Fibroblast of villous mesenchyme (primary cell): ENCODE data around the gene UBTF. TPM values are rescaled to one million over a fixed set of nuclear protein-coding genes. Genes with fewer than 3 reads are reported as not detected.
A peak's percentile ranks its signal among the peaks of the same experiment; 100 is the strongest.

ENCODE experiments used
- DNase-seq: peaks from one replicate; pipeline ENCODE4 v3.0.0-alpha.2; 2010; ENCODE audit warnings: low read depth
- H3K4me3 ChIP-seq: 2 replicates; pipeline ENCODE4 v1.5.1; 2011; ENCODE audit warnings: low read depth, mild to moderate bottlenecking, low read length
- small RNA-seq: library from RNA; depleted of rRNA; stranded (forward); fragments of <200 nt; gene quantifications from one replicate; pipeline ENCODE3, GENCODE V24; 2012
- total RNA-seq: library from RNA; depleted of rRNA; stranded (reverse); fragments of >200 nt; gene quantifications from 2 replicates; pipeline ENCODE4 v1.2.3, GENCODE V29; 2012
- TF ChIP-seq, protein P1 (sequence below): IDR thresholded peaks from 2 replicates; pipeline ENCODE4 v1.5.1; 2012; ENCODE audit warnings: low read depth, mild to moderate bottlenecking, low read length; ENCODE audit not compliant: insufficient read depth

UBTF gene
- total RNA-seq, 1 donor = 46.6 TPM

DNA sequence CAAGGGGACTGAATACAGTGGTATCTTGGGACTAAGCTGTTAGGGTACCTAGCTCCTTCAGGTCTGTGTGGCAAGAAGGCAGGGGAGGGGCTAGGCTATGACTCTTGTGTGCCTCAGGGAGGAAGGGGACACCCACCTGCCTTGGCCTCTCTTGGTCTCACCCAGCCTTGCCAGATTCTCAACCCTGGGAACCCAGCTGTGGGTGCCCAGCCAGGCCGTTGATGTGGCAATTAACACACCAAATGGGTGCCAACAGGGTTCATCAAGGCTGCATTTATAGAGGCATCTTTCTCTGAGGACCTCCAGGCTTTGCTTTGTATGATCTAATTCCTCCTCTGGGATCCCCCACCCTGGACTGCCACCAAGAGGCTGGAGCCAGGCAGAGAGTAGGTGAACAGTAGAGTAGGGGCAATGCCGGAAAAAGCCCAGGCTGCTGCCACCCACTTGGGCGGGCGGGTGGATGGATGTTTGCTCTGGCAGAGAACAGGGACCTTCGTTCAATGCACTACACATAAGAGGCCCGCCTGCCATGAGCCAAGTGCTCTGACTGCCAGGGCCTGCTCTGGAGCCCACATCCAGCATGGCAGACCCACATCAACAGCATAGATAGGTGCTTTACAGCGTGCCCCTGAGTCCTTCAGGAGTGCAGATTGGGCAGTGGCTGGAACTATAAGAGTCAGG lies 52.2 kb downstream of the UBTF start:
- no peak for DNase-seq
- H3K4me3 ChIP-seq = no peak overlapping the region
- TF ChIP-seq, protein P1, sequence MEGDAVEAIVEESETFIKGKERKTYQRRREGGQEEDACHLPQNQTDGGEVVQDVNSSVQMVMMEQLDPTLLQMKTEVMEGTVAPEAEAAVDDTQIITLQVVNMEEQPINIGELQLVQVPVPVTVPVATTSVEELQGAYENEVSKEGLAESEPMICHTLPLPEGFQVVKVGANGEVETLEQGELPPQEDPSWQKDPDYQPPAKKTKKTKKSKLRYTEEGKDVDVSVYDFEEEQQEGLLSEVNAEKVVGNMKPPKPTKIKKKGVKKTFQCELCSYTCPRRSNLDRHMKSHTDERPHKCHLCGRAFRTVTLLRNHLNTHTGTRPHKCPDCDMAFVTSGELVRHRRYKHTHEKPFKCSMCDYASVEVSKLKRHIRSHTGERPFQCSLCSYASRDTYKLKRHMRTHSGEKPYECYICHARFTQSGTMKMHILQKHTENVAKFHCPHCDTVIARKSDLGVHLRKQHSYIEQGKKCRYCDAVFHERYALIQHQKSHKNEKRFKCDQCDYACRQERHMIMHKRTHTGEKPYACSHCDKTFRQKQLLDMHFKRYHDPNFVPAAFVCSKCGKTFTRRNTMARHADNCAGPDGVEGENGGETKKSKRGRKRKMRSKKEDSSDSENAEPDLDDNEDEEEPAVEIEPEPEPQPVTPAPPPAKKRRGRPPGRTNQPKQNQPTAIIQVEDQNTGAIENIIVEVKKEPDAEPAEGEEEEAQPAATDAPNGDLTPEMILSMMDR = no peak

DNA sequence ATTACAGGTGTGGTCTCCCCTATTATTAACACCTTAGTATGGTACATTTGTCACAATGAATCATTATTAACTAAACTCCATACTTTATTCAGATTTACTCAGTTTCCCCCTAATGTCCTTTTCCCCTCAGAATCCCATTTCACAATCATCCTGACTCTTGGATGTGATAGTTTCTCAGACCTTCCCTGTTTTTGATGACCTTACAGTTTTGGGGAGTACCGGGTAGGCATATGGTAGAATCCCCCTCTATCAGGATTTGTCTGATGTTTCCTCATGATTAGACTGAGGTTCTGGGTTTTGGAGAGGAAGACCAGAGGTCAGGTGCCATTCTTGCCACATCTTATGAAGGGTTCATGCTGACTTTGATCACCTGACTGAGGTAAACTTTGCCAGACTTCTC lies 55.0 kb downstream of the UBTF start:
- no peak overlapping the region for H3K4me3 ChIP-seq
- TF ChIP-seq, protein P1 = no peak
- DNase-seq = no peak

DNA sequence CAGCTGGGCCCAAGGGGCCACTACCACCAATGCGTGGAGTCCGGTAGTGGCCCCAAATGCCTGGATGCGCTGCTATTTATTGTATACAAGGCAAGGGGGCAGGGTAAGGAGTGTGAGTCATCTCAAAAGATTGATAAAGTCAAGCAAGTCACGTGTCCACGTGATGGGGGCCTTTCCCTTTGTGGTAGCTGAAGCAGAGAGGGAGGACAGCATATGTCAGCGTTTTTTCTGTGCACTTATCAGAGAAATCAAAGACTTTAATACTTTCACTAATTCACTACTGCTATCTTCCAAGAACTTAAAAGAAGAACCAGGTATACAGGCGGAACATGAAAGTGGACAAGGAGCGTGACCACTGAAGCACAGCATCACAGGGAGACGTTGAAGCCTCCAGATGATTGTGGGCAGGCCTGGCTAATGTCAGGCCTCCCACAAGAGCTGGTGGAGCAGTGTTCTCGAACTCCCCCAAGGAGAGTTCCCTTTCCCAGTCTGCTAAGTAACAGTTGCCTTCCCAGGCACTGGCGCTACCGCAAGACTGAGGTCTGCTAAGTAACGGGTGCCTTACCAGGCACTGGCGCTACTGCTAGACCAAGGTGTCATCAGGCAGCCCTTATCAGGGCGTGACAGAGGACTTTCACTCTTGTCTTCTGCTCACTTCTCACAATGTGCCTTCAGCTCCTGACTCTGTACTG lies 59.8 kb downstream of the UBTF start:
- H3K4me3 ChIP-seq = no peak overlapping the region
- DNase-seq = peak; percentile 76
- TF ChIP-seq, protein P1 = no peak

DNA sequence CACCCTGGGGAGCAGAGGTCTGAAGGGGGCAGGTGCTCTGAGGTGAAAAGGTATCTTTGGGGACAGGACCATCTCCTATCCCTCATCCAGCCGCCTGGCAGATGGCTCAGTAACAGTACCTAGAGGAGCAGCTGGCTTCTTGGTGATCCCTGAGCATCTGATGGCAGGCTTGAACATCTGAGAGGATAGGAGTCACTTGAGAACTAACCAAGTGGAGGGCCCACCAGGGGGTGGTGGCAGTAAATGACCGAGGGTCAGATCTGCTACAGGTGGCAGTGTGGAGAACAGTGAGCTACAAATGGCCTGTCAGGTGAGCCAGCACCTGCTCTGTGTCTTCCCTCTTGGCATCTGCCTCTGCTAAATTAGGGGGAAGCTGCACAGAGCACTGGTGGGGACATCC lies 64.0 kb downstream of the UBTF start:
- DNase-seq = no peak
- no peak overlapping the region for H3K4me3 ChIP-seq
- TF ChIP-seq, protein P1 = no peak

Small RNAs within 50 kb of the gene (small RNA-seq; reads per million reads assigned to genes)
- gene MIR6782 = 0.38 reads per million

Other genes starting within 250 kb of the UBTF start
- 0.43 and 0.64 TPM in 2 replicates for gene NAGS, start 215.1 kb downstream of the UBTF start, total RNA-seq
- gene TMEM101, start 204.7 kb downstream of the UBTF start, total RNA-seq = 40.2 and 40.3 TPM in 2 replicates
- 53.5 and 82.5 TPM in 2 replicates for gene LSM12, start 153.0 kb downstream of the UBTF start, total RNA-seq
- 27.4 and 27.6 TPM in 2 replicates for gene G6PC3, start 148.9 kb downstream of the UBTF start, total RNA-seq
- 36.7 and 62.8 TPM in 2 replicates for gene HDAC5, start 96.0 kb downstream of the UBTF start, total RNA-seq
- 3.0 and 3.2 TPM in 2 replicates for gene HROB, start 77.7 kb downstream of the UBTF start, total RNA-seq
- gene ASB16, start 49.0 kb downstream of the UBTF start, total RNA-seq = under 0.01 TPM in 1 of 2 replicates, not detected in the other
- 19.0 and 28.1 TPM in 2 replicates for gene TMUB2, start 32.7 kb downstream of the UBTF start, total RNA-seq
- gene ATXN7L3, start 19.8 kb downstream of the UBTF start, total RNA-seq = 43.6 and 48.3 TPM in 2 replicates
- gene SLC4A1, start 48.5 kb upstream of the UBTF start, total RNA-seq = not detected in 2 replicates
- under 0.01 TPM in 1 of 2 replicates, not detected in the other for gene RUNDC3A, start 88.9 kb upstream of the UBTF start, total RNA-seq
- 58.9 and 61.7 TPM in 2 replicates for gene SLC25A39, start 105.1 kb upstream of the UBTF start, total RNA-seq
- gene GRN, start 125.6 kb upstream of the UBTF start, total RNA-seq = 165 and 256 TPM in 2 replicates
- gene FAM171A2, start 144.2 kb upstream of the UBTF start, total RNA-seq = 0.86 and 2.6 TPM in 2 replicates
- gene ITGA2B, start 170.0 kb upstream of the UBTF start, total RNA-seq = under 0.01 TPM in 2 replicates